CD4-positive, alpha-beta T cell treated with Interleukin-4 for 1 hour (primary cell): ENCODE data around the gene SCGB2A2.

Experiments used
- DNase-seq, 2 donors: peaks; one replicate each; pipeline ENCODE4 v3.0.0-alpha.2; 2020 to 2022

Gene SCGB2A2

DNA sequence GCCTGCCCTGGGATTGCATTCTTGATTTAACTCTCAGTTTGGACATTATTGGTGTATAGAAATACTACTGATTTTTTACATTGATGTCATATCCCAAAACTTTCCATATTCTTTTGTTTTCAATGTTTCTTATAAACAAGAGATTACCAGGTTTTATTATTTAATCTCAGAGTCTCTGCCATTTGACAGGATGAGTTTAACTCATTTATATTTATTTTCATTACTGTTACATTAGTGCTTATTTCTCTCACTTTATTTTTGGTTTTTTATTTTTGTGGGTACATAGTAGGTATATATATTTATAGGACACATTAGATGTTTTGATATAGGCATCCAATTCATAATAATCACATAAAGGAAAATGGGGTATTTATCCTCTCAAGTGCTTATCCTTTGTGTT lies 38.0 kb downstream of the SCGB2A2 start:
- no peak for DNase-seq

DNA sequence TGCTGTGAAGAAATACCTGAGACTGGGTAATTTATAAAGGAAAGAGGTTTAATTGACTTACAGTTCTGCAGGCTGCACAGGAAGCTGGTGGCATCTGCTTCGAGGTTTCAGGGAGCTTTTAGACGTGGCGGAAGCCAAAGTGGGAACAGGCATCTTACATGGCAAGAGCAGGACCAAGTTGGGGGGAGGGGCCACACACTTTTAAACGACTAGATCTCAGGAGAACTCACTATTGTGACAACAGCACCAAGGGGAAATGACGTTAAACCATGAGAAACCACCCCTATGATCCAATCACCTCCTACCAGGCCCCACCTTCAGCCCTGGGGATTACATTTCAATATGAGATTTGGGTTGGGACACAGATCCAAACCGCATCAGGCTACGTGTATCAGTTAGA lies 40.0 kb downstream of the SCGB2A2 start:
- DNase-seq = no peak

DNA sequence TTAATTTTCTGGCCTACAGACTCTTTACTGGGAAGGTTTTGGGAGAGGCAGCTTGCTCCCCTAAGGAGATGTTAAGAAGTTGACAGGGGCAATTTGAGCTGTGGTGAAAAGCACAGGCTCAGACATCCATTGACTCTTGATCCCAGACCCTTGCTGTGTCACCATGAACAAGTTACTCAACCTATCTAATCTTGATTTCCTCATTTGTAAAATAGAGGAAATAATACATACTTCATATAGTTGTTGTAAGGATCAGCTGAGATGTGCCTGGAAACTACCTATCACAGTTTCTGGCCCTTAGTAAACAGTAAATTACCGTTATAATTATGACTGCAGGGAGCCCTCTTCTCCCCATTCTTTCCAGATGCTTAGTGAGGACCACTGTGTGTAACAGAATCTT lies 45.5 kb downstream of the SCGB2A2 start:
- DNase-seq = no peak

GRCh38 chr11:62322524-62322923 lies 52.6 kb downstream of the SCGB2A2 start:
- DNase-seq = no peak
